Lower lobe of right lung (tissue), 2 donors: Measurements from ENCODE around the gene GGA2. TPM values are rescaled to one million over a fixed set of nuclear protein-coding genes. Genes with fewer than 3 reads are reported as not detected.
"Not testable (repeated sequence)": the region's sequence is repeated elsewhere in the genome, so short reads cannot be mapped to it uniquely, and the experiment has no call there.

Source experiments
- ATAC-seq, 2 donors: fragments of 200-7000 bp; cut with Tn5 transposase; one replicate each; pipeline ENCODE4 v1.9.1; 2020 to 2022; ENCODE audit warnings: mild to moderate bottlenecking in 2 of 2, moderate library complexity in 2 of 2
- DNase-seq: peaks from one replicate; pipeline ENCODE4 v3.0.0-alpha.2; 2020
- H3K27ac ChIP-seq: fragments of 200-600 bp; one replicate; pipeline ENCODE4 v1.8.0; 2022
- H3K27me3 ChIP-seq: fragments of 200-600 bp; one replicate; pipeline ENCODE4 v1.8.0; 2022; ENCODE audit warnings: low read depth
- H3K36me3 ChIP-seq: fragments of 200-600 bp; one replicate; pipeline ENCODE4 v1.8.0; 2022; ENCODE audit warnings: mild to moderate bottlenecking
- H3K4me1 ChIP-seq: fragments of 200-600 bp; one replicate; pipeline ENCODE4 v1.8.0; 2022
- H3K4me3 ChIP-seq: fragments of 200-600 bp; one replicate; pipeline ENCODE4 v1.8.0; 2022; ENCODE audit warnings: mild to moderate bottlenecking
- H3K9me3 ChIP-seq: fragments of 200-600 bp; one replicate; pipeline ENCODE4 v1.8.0; 2022
- CTCF ChIP-seq: fragments of 200-600 bp; IDR thresholded peaks from one replicate; pipeline ENCODE4 v1.8.0; 2022; ENCODE audit warnings: antibody characterized with exemption, mild to moderate bottlenecking
- intact Hi-C: fragments of 100-400 bp; cut with DNase I; formaldehyde crosslinking; loops from one replicate; pipeline ENCODE4 v1.11.0; 2022
- total RNA-seq: library from RNA; stranded (reverse); fragmentation: NEBNext Ultra II Directional; extraction: Animal tissue kit (Norgen Biotek cat#: 25700); gene quantifications from one replicate; pipeline ENCODE4 v1.2.1, GENCODE V29; 2021
- donor health status: DM: no; HTN: yes; CAD: no; lungs with severe emphysema.

Gene GGA2
- total RNA-seq, 1 donor from 2014 or later: 204 TPM

- Histone ChIP-seq H3K36me3 (peaks cover 27% of the 10 kb centered on the region), H3K9me3 (no peaks in the 10 kb centered on the region), H3K4me3 (no peak overlapping the region), H3K4me1 (peaks cover 30% of the 10 kb centered on the region), H3K27ac (no peak overlapping the region), H3K27me3 (no peaks in the 10 kb centered on the region)
- intact Hi-C loops: no loop called here
- TF ChIP-seq CTCF: no peak
- DNase-seq (no peak), ATAC-seq (no peak)
These were observed 61.9 kb downstream of the GGA2 start for GRCh38 chr16:23448392-23448791.

- H3K27ac ChIP-seq, H3K27me3 ChIP-seq, DNase-seq, H3K4me3 ChIP-seq, H3K9me3 ChIP-seq, ATAC-seq: not testable (repeated sequence)
- intact Hi-C loops: loop anchor here (5.0 kb wide), 1 partner anchor 255 kb away; the partner anchor contains the start of gene SCNN1G
- Histone ChIP-seq H3K36me3 (peaks cover 66% of the 10 kb centered on the region), H3K4me1 (peaks cover 18% of the 10 kb centered on the region)
These were observed 72.8 kb downstream of the GGA2 start for GRCh38 chr16:23437542-23437941.

GRCh38 chr16:23436951-23437350 is 73.3 kb downstream of the GGA2 start:
- TF ChIP-seq CTCF: no peak
- Histone ChIP-seq H3K27me3 (no peaks in the 10 kb centered on the region), H3K27ac (no peak overlapping the region), H3K36me3 (peaks cover 63% of the 10 kb centered on the region), H3K9me3 (no peaks in the 10 kb centered on the region), H3K4me3 (no peak overlapping the region), H3K4me1 (peaks cover 18% of the 10 kb centered on the region)
- intact Hi-C loops: loop anchor here (5.0 kb wide), 1 partner anchor 255 kb away; the partner anchor contains the start of gene SCNN1G
- DNase-seq: no peak
- ATAC-seq: no peak

GRCh38 chr16:23435500-23435899 is 74.8 kb downstream of the GGA2 start:
- peaks cover 18% of the 10 kb centered on the region for H3K4me1 ChIP-seq
- peaks cover 59% of the 10 kb centered on the region for H3K36me3 ChIP-seq
- ATAC-seq: peak; percentile 88 to 92
- peak; percentile 85 for TF ChIP-seq CTCF
- no peak overlapping the region for H3K27ac ChIP-seq
- H3K27me3 ChIP-seq: no peaks in the 10 kb centered on the region
- intact Hi-C loops: loop anchor here (5.0 kb wide), 1 partner anchor 253 kb away; the partner anchor contains the start of gene SCNN1G
- DNase-seq: peak; percentile 80
- H3K9me3 ChIP-seq: no peaks in the 10 kb centered on the region
- H3K4me3 ChIP-seq: no peak overlapping the region

GRCh38 chr16:23434380-23434779 is 75.9 kb downstream of the GGA2 start:
- ATAC-seq (peak; percentile 69 to 82), DNase-seq (no peak)

More at GRCh38 chr16:23434380-23434779, 75.9 kb downstream of the GGA2 start:
- intact Hi-C loops: no loop called here
- Histone ChIP-seq H3K27ac (no peak overlapping the region), H3K36me3 (peaks cover 59% of the 10 kb centered on the region), H3K4me3 (no peak overlapping the region), H3K27me3 (no peaks in the 10 kb centered on the region), H3K9me3 (no peaks in the 10 kb centered on the region), H3K4me1 (peaks cover 18% of the 10 kb centered on the region)
- peak; percentile 91 for TF ChIP-seq CTCF
